Uterus (tissue), 4 donors: ENCODE results near the gene DMBT1. TPM values are rescaled to one million over a fixed set of nuclear protein-coding genes. Genes with fewer than 3 reads are reported as not detected.

Experiments
- DNase-seq, 2 donors: peaks; one replicate each; pipeline ENCODE4 v3.0.0-alpha.2; 2019 to 2020
- H3K27ac ChIP-seq, 2 donors: fragments of 200-600 bp; sonication (generic); 1 replicate in 1 of 2; 2 replicates in 1 of 2; pipeline ENCODE4 v1.5.1; 2016 to 2018
- H3K27me3 ChIP-seq, 2 donors: fragments of 200-600 bp; sonication (generic); one replicate each; pipeline ENCODE4 v1.5.1; 2018 to 2019; ENCODE audit warnings: control low read depth in 1 of 2
- H3K36me3 ChIP-seq, 2 donors: fragments of 200-600 bp; sonication (generic); one replicate each; pipeline ENCODE4 v1.5.1; 2019; ENCODE audit warnings: control low read depth in 1 of 2
- H3K4me1 ChIP-seq, 2 donors: fragments of 200-600 bp; sonication (generic); one replicate each; pipeline ENCODE4 v1.5.1; 2018 to 2019; ENCODE audit warnings: control low read depth in 1 of 2
- H3K4me3 ChIP-seq, 2 donors: fragments of 200-600 bp; sonication (generic); 1 replicate in 1 of 2; 2 replicates in 1 of 2; pipeline ENCODE4 v1.5.1; 2018 to 2019; ENCODE audit warnings: mild to moderate bottlenecking in 1 of 2
- H3K9me3 ChIP-seq, 2 donors: fragments of 200-600 bp; sonication (generic); one replicate each; pipeline ENCODE4 v1.5.1; 2019; ENCODE audit warnings: control low read depth in 1 of 2
- POLR2A ChIP-seq, 2 donors: fragments of 450-650 bp; IDR thresholded peaks; one replicate each; pipeline ENCODE4 v1.6.1; 2016; ENCODE audit warnings: antibody characterized with exemption in 2 of 2, mild to moderate bottlenecking in 1 of 2, moderate library complexity in 1 of 2
- intact Hi-C: fragments of 100-400 bp; cut with DNase I; formaldehyde crosslinking; loops from one replicate; pipeline ENCODE4 v1.15.1; 2023; ENCODE audit warnings: low total_unique reads
- total RNA-seq, 4 donors: library from RNA; depleted of rRNA in 3 of 4; stranded (reverse); fragments of >200 nt in 3 of 4; gene quantifications; one replicate each; pipeline versions ENCODE4 v1.1.0 to v1.2.4, GENCODE V29; 2014 to 2023
- TF ChIP-seq, protein P1 (sequence below), 4 experiments: fragments of 200-600 bp in 2 of 4; fragments of 450-650 bp in 2 of 4; sonication (generic) in 2 of 4; IDR thresholded peaks; one replicate each; pipeline ENCODE4 v1.5.1; 2016 to 2019; ENCODE audit warnings: antibody characterized with exemption in 4 of 4, mild to moderate bottlenecking in 2 of 4, moderate library complexity in 1 of 4
- donor health status: DM: yes; HTN: yes; CAD: no.

DMBT1 gene
- total RNA-seq, 4 donors from 2014 or later, result under 0.01 to 0.21 (median 0.15) TPM; not detected in 1

DNA sequence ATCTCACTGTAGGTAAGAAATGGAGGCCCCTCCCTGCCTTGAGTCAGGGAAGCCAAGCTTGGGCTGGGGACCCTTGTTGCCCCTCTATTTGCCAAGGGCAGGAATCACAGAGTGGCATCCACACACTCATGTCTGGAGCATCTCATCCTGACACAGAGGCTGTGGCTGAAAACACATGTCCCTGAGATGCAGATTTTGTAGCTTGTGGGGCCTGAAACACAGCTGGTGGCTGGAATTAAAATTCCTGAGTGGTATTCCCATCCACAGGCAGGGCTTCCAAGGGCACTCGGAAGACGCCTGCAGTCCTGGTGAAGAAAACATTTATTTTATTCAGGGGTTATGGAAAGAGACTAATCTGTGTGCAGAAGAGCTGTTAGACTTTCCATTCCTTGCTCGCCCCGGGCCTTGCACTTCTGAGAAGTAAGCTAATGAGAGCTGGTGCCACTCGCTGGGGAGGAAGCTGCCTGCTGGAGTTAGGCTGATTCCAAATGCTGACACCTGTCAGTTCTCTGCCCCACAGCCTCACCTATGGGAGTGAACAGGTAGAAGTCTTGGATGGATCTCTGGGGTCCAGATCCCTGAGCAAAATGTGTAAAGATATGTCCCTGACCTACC lies 103.1 kb downstream of the DMBT1 start:
- no peaks in the 10 kb centered on the region for H3K9me3 ChIP-seq
- no peaks in the 10 kb centered on the region for H3K36me3 ChIP-seq
- intact Hi-C loops, result no loop called here
- DNase-seq, result no peak
- TF ChIP-seq, protein P1, sequence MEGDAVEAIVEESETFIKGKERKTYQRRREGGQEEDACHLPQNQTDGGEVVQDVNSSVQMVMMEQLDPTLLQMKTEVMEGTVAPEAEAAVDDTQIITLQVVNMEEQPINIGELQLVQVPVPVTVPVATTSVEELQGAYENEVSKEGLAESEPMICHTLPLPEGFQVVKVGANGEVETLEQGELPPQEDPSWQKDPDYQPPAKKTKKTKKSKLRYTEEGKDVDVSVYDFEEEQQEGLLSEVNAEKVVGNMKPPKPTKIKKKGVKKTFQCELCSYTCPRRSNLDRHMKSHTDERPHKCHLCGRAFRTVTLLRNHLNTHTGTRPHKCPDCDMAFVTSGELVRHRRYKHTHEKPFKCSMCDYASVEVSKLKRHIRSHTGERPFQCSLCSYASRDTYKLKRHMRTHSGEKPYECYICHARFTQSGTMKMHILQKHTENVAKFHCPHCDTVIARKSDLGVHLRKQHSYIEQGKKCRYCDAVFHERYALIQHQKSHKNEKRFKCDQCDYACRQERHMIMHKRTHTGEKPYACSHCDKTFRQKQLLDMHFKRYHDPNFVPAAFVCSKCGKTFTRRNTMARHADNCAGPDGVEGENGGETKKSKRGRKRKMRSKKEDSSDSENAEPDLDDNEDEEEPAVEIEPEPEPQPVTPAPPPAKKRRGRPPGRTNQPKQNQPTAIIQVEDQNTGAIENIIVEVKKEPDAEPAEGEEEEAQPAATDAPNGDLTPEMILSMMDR (IDR thresholded peaks at IDR 0.05), result no peak
- no peak for TF ChIP-seq POLR2A (IDR thresholded peaks at IDR 0.05)
- no peak overlapping the region for H3K27ac ChIP-seq
- no peak overlapping the region for H3K4me3 ChIP-seq
- H3K27me3 ChIP-seq, result no peaks in the 10 kb centered on the region
- H3K4me1 ChIP-seq, result no peaks in the 10 kb centered on the region

DNA sequence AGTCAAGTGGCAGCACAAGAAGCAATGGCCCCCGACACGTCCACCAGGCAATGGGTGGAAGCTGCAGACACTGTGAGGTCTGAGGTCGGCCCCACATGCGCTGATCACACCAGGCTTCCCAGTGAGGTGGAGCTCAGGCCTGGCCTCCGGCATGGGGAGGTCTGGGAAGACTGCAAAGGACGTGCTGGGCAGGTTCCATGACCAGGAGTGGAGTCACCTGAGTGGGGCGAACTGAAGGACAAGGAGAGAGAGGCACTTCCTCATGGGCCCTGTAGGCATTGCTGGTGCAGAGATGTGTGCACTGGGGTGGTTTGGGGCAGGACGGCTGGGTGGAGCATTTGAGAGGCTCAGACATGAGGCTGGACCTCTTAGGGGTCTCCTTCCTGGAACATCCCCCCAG lies 103.9 kb downstream of the DMBT1 start:
- DNase-seq, result no peak
- Histone ChIP-seq H3K27ac (no peak overlapping the region), H3K9me3 (no peaks in the 10 kb centered on the region), H3K27me3 (no peaks in the 10 kb centered on the region), H3K4me1 (no peaks in the 10 kb centered on the region), H3K4me3 (no peak overlapping the region), H3K36me3 (no peaks in the 10 kb centered on the region)
- intact Hi-C loops, result no loop called here
- TF ChIP-seq POLR2A (IDR thresholded peaks at IDR 0.05), result no peak
- TF ChIP-seq, protein P1 (IDR thresholded peaks at IDR 0.05), result no peak

DNA sequence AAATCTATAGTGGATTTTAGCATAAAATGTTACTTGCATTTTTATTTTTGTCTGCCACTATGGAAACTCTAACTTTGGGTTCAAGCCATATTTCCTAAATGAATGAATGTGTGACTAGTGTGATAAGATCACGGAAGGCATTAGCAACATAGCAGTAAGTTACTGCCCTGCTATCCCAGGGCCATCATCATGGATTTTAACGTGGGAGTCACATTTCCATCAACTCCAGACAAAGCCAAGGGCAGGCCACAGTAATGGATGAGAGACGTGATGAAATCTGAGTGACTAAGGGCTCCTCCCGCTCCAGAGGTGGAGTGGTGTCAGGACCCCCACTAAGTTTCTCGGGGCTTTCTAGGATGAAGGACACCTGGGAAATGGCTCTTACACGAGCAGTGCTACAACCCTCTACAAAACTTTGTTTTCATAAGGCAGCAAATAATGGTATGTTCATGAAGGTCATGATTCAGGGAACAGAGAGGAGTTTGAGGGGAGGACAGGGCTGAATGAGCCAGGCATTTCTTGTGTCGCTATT lies 104.8 kb downstream of the DMBT1 start:
- TF ChIP-seq, protein P1 (IDR thresholded peaks at IDR 0.05), result no peak
- intact Hi-C loops, result no loop called here
- no peaks in the 10 kb centered on the region for H3K4me1 ChIP-seq
- H3K27ac ChIP-seq, result no peak overlapping the region
- H3K27me3 ChIP-seq, result no peaks in the 10 kb centered on the region
- no peak overlapping the region for H3K4me3 ChIP-seq
- no peaks in the 10 kb centered on the region for H3K9me3 ChIP-seq
- no peaks in the 10 kb centered on the region for H3K36me3 ChIP-seq
- no peak for DNase-seq

DNA sequence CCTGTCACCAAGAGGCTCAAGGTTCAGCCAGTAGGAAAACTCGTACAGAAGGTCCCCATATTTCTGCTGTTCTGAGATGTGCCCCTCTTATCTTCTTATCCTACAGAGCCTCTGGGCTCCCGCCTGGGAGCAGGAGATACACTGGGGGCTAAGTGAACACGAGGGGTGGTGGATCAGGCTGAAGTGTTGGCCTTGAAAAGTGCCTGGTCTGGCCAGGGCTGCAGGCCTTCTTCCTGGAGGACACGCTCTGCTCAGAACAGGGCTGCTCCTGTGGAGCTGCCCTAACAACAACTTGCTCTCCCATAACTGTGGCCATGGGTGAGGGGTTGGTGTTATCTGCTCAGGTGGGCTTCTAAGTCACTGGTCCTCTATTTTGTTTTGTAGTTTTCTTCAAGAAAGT lies 105.4 kb downstream of the DMBT1 start:
- intact Hi-C loops, result no loop called here
- TF ChIP-seq, protein P1 (IDR thresholded peaks at IDR 0.05), result no peak
- TF ChIP-seq POLR2A (IDR thresholded peaks at IDR 0.05), result no peak
- Histone ChIP-seq H3K27me3 (no peaks in the 10 kb centered on the region), H3K9me3 (no peaks in the 10 kb centered on the region), H3K27ac (no peak overlapping the region), H3K4me3 (no peak overlapping the region), H3K36me3 (no peaks in the 10 kb centered on the region), H3K4me1 (no peaks in the 10 kb centered on the region)
- no peak for DNase-seq

DNA sequence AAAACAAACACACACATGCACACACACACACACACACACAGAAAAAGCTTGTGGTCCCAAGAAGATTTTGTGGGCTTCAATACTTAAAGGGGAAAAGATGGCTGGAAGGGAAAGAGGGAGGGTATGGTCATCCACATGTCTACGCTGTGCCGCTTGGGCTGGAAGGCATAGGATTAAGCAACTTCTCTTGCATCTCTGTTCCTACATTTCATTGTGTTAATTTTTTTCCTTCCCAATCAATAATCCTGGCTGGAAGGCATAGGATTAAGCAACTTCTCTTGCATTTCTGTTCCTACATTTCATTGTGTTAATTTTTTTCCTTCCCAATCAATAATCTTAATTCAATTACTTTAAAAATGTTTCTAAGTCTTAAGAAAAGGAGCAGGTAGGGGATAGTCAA lies 108.5 kb downstream of the DMBT1 start:
- intact Hi-C loops, result no loop called here
- no peak for DNase-seq
- Histone ChIP-seq H3K9me3 (no peaks in the 10 kb centered on the region), H3K27me3 (no peaks in the 10 kb centered on the region), H3K4me3 (no peak overlapping the region), H3K36me3 (no peaks in the 10 kb centered on the region), H3K27ac (no peak overlapping the region), H3K4me1 (no peaks in the 10 kb centered on the region)
- TF ChIP-seq, protein P1 (IDR thresholded peaks at IDR 0.05), result no peak
